ENCODE results near the gene NXPH4. TPM values are rescaled to one million over a fixed set of nuclear protein-coding genes. Genes with fewer than 3 reads are reported as not detected.

Gene NXPH4
- total RNA-seq, 1 donor from 2014 or later, result not detected

GRCh38 chr12:57239587-57240065, 23.0 kb downstream of the NXPH4 start:
- no peak for TF ChIP-seq CTCF (IDR thresholded peaks at IDR 0.05; ENCODE audit: unreplicated experiment)
- H3K9me3 Mint-ChIP-seq (ENCODE audit: unreplicated experiment), result no peaks in the 10 kb centered on the region
- DNase-seq (ENCODE audit: low spot score), result no peak
- H3K4me3 Mint-ChIP-seq (ENCODE audit: unreplicated experiment), result peak overlapping the region; percentile 49
- H3K27me3 Mint-ChIP-seq (ENCODE audit: unreplicated experiment), result peaks cover 42% of the 10 kb centered on the region
- peaks cover 26% of the 10 kb centered on the region for H3K4me1 Mint-ChIP-seq (ENCODE audit: unreplicated experiment)
- peak overlapping the region; percentile 14 for H3K27ac Mint-ChIP-seq (ENCODE audit: unreplicated experiment)
- peaks cover 19% of the 10 kb centered on the region for H3K36me3 Mint-ChIP-seq (ENCODE audit: low read depth, unreplicated experiment)

- H3K27ac Mint-ChIP-seq (ENCODE audit: unreplicated experiment), result peak overlapping the region; percentile 64
- peaks cover 46% of the 10 kb centered on the region for H3K27me3 Mint-ChIP-seq (ENCODE audit: unreplicated experiment)
- H3K4me3 Mint-ChIP-seq (ENCODE audit: unreplicated experiment), result peak overlapping the region; percentile 70
- peaks cover 26% of the 10 kb centered on the region for H3K4me1 Mint-ChIP-seq (ENCODE audit: unreplicated experiment)
- no peak for TF ChIP-seq CTCF (IDR thresholded peaks at IDR 0.05; ENCODE audit: unreplicated experiment)
- no peak for DNase-seq (ENCODE audit: low spot score)
- no peaks in the 10 kb centered on the region for H3K9me3 Mint-ChIP-seq (ENCODE audit: unreplicated experiment)
- H3K36me3 Mint-ChIP-seq (ENCODE audit: low read depth, unreplicated experiment), result peaks cover 17% of the 10 kb centered on the region
Observed at GRCh38 chr12:57240066-57240921, 23.7 kb downstream of the NXPH4 start.

- Mint-ChIP-seq H3K36me3 (ENCODE audit: low read depth, unreplicated experiment) (peaks cover 15% of the 10 kb centered on the region), H3K27me3 (ENCODE audit: unreplicated experiment) (peaks cover 46% of the 10 kb centered on the region), H3K4me1 (ENCODE audit: unreplicated experiment) (peaks cover 26% of the 10 kb centered on the region)
Observed at GRCh38 chr12:57240926-57241401, 24.4 kb downstream of the NXPH4 start.

GRCh38 chr12:57241402-57242310, 25.1 kb downstream of the NXPH4 start:
- H3K4me3 Mint-ChIP-seq (ENCODE audit: unreplicated experiment), result no peak overlapping the region

More at GRCh38 chr12:57240926-57241401, 24.4 kb downstream of the NXPH4 start:
- Mint-ChIP-seq H3K27ac (ENCODE audit: unreplicated experiment) (peak overlapping the region; percentile 64), H3K9me3 (ENCODE audit: unreplicated experiment) (no peaks in the 10 kb centered on the region), H3K4me3 (ENCODE audit: unreplicated experiment) (peak overlapping the region; percentile 70)
- DNase-seq (ENCODE audit: low spot score), result peak; percentile 38
- TF ChIP-seq CTCF (IDR thresholded peaks at IDR 0.05; ENCODE audit: unreplicated experiment), result no peak

More at GRCh38 chr12:57241402-57242310, 25.1 kb downstream of the NXPH4 start:
- H3K36me3 Mint-ChIP-seq (ENCODE audit: low read depth, unreplicated experiment), result peaks cover 15% of the 10 kb centered on the region
- no peak for TF ChIP-seq CTCF (IDR thresholded peaks at IDR 0.05; ENCODE audit: unreplicated experiment)
- H3K9me3 Mint-ChIP-seq (ENCODE audit: unreplicated experiment), result no peaks in the 10 kb centered on the region
- peaks cover 45% of the 10 kb centered on the region for H3K27me3 Mint-ChIP-seq (ENCODE audit: unreplicated experiment)
- H3K4me1 Mint-ChIP-seq (ENCODE audit: unreplicated experiment), result peaks cover 26% of the 10 kb centered on the region
- no peak for DNase-seq (ENCODE audit: low spot score)
- no peak overlapping the region for H3K27ac Mint-ChIP-seq (ENCODE audit: unreplicated experiment)

Data from endothelial cell (in vitro differentiated cells).